Measurements from ENCODE around the gene TRIM17.

Gene TRIM17

GRCh38 chr1:228415853-228416216 is 826 bp downstream of the TRIM17 start:
- DNase-seq = no peak

- no peak for DNase-seq
Measured at GRCh38 chr1:228415221-228415620, 1.4 kb downstream of the TRIM17 start.

GRCh38 chr1:228414511-228415211 is 2.0 kb downstream of the TRIM17 start:
- no peak for DNase-seq

GRCh38 chr1:228413241-228414010 is 3.2 kb downstream of the TRIM17 start:
- no peak for DNase-seq

- DNase-seq = no peak
Measured at GRCh38 chr1:228411548-228412430, 4.9 kb downstream of the TRIM17 start.

GRCh38 chr1:228411121-228411520 is 5.5 kb downstream of the TRIM17 start:
- no peak for DNase-seq

GRCh38 chr1:228410671-228411070 is 6.0 kb downstream of the TRIM17 start:
- no peak for DNase-seq

- DNase-seq = no peak
Measured at GRCh38 chr1:228410015-228410414, 6.6 kb downstream of the TRIM17 start.

- no peak for DNase-seq
Measured at GRCh38 chr1:228408869-228409805, 7.5 kb downstream of the TRIM17 start.

GRCh38 chr1:228408041-228408868 is 8.4 kb downstream of the TRIM17 start:
- DNase-seq = no peak

GRCh38 chr1:228407106-228408040 is 9.3 kb downstream of the TRIM17 start:
- no peak for DNase-seq

- no peak for DNase-seq
Measured at GRCh38 chr1:228405979-228406228, 10.8 kb downstream of the TRIM17 start.

GRCh38 chr1:228405200-228405978 is 11.3 kb downstream of the TRIM17 start:
- DNase-seq = no peak

GRCh38 chr1:228404107-228404720 is 12.4 kb downstream of the TRIM17 start:
- no peak for DNase-seq

GRCh38 chr1:228403231-228403631 is 13.4 kb downstream of the TRIM17 start:
- no peak for DNase-seq

GRCh38 chr1:228402641-228403025 is 14.0 kb downstream of the TRIM17 start:
- no peak for DNase-seq

- no peak for DNase-seq
Measured at GRCh38 chr1:228401782-228402640, 14.7 kb downstream of the TRIM17 start.
